Stimulated activated CD8-positive, alpha-beta memory T cell treated with anti-CD3 and anti-CD28 coated beads, Interleukin-2, amount 100 ng/mL, for 1 hour (primary cell): Measurements from ENCODE around the gene TFPI2.

Experiments used
- DNase-seq, 2 donors: peaks; one replicate each; pipeline ENCODE4 v3.0.0-alpha.2; 2020; ENCODE audit warnings: low read depth in 2 of 2

TFPI2 gene

DNA sequence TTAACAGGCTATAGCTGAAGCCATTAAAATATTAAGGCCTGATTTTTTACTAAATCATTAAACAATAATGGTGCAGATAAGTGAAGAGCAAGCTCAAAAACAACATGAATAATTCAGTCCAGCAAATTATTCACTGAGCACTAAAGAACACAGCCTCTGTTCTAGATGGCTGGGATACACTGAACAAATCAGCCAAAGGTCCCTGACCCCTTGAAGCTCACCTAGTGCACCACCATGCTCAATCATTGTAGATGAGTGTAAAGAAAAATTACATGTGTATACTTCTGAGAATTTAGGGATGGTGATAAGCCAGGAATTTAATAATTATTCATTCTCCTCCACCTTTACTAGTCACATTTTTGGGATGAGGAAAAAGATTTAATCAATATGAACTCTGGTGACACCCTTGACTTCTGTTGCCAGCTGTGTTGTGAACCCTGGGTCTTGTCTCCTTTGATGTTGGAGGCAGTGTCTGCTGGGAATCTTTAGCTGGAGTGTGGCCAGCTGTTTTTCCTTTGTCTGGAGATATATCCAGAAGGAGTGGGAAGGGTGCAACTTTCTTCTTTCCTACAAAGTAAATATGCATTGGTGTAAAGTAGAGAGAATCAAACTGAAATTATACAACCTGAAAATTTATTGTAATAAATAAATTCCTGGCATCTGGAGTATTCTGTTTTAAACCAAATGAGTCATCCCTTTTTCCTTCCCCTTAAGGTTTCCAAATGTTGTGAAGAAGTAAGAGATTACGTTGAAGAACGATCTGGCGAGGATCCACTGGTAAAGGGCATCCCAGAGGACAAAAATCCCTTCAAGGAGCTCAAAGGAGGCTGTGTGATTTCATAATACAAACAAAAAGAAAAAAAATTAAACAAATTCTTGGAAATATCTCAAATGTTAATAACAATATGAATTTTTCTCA, 19.8 kb upstream of the TFPI2 start:
- no peak for DNase-seq

DNA sequence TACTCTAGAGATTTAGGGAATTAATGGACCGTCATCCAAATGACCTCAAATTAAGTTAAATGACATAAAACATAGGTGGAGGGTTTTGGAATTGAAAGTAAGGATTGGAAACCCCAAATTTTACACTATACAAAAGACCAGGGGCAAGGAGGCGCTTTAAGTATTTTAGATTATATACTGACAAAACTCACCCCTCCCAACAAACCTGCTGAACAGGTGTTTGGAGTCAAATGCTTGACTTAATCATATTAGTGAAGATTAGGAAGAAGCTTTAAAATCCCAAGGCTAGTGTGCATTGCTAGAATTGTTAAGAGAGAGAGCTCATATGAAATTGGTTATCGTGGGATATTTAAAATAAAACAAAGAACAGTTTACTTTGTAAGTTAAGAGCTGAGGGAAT, 15.7 kb upstream of the TFPI2 start, which contains the start of gene GNGT1:
TSS of gene GNGT1 (plus strand) at position 301 of the 400 bp plus-strand sequence. CDS start 180 bp downstream, outside the sequence.
- no peak for DNase-seq

DNA sequence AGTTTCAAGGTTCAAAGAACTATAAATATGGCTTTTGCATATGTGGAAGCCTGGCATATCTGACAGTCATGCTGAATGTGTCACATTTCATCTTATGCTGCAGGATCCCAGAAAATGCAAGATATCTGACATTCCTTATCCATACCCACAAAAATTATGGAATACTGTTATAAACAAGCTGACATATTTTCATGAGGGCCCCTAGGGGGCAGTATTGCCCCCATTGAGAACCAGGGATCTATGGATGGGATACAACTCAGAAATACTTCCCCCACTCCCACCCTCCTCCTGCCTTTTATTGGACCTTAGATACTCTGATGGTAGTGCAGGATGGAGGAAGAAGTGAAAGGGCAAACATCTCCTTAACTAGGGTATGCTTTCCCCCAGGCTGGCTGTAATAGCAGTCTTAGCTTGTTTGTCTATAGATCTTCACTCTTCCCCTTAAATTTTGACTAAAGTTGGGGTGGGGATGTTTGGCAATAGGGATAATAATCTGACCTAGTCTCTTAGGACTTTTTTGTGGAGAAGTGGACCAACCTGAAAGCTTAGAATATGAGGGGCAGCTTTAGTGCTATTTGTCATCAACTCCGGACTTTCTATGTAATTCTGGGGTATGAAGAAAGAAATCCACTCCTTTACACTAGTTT, 12.3 kb upstream of the TFPI2 start:
- no peak for DNase-seq

DNA sequence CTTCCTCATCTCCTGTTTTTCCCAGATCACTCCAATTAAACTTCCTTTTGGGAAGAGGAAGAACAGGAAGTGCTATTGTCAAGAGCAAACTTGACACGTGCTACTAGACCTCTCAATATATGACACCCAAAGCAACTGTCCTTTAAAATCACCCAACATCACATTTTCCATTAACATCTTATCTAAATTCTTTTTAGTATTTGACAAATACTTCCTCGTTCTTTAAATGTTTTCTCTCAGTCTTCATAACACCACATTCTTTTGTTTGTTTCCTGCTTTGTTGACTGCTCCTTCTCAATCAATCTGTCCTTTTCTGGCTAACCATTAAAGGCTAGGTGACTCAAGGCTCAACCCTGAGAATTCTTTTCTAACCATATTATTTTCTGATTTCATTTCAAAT, 7.1 kb upstream of the TFPI2 start:
- DNase-seq = no peak

DNA sequence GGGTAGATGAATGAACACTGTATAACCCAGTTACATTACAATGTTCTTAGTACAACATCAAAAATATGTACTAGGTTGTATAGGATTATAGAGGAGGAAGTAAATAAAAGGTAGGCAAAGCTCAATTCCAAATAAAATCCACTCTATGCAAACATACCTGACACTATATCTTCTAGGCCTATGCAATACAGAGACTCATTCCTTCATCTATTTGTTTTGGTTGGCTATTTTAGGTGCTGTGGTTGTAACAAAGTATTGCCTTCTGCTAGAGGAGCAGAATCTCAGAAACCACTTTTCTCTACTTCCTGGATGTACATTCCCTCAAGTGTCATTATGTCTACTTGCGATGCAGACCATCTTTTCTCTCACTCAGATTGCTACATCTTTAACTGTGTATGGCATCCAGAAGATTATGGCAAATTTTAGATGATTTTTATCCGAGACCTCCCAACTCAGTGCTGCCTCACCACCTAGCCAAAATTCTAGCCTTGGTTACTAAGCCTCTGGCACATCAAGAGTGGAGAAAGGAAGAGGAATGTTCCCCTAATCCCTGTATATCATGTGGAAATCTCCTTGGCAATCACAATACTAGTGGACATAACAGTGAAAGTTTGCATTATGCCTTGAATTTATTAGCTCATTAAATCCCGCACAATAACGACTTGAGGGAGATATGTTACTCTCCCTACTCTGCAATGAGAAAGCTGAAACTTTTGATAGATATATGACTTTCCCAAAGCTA, 5.5 kb upstream of the TFPI2 start:
- no peak for DNase-seq

DNA sequence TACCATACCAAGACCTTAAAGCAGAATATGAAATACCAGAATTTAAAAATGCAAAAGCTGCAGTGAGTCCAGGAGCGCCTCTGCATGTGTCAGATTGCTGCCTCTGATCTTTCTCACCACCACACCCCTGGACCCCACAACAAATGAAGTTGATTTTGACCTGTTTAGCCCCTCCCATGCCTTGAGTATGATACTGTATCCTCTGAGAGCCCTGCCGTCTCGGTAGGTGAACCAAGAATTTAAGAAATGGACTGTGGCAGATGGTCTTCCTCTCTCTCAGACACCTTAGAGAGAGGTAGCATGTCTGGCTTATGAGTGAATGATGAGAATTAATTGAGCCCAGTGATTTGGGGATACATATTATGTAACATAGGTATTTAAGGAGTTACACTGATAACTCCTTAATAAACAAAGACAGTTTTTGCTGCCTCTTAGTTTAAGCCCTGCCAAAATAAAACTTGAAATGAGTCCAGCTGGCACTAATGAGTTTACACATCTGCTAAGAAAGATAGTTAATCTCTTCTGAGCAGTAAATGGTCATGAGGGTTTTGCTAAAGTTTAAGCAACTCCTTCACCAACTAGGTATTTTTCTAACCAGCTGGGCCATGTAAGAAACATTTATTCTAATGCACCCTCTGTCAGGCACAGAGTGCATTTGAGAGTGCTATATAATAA, 4.5 kb upstream of the TFPI2 start:
- DNase-seq = no peak

DNA sequence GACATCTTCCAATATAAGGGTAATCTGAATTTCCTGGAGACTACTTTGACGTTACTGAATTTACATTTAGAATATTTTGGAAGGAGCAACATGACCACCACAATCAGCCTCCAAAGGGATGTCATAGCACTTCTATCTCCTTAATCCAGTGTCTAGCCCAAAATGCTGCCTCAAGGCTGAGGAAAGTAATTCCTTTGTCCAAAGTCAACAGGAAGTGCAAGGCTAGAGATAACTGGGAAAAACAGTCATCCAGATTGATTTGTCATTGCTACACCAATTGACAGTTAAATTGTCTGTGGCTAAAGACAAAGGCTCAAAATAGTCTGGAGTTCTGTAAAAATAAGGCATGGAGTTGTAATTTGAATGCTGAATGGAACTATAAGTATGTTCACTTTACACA, 3.9 kb upstream of the TFPI2 start:
- no peak for DNase-seq

DNA sequence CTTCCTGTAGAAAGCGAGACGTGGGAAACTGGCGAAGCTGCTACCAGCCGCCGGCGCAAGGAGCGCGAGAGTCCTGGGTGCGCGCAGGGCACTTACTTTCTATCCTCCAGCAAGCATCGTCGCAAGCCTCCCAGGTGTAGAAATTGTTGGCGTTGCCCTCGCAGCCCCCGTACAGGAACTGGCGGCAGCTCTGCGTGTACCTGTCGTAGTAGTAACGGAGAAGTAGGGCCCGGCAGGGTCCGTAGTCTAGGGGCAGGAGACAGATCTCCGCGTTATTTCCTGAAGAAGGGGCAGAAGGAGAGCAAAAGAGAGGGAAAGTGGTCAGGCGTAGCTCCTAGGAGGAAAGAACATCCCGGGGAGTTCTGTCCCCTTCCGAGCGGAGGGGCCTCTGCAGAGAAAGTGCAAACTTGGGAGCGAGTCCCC, 501 bp downstream of the TFPI2 start:
- DNase-seq = no peak

DNA sequence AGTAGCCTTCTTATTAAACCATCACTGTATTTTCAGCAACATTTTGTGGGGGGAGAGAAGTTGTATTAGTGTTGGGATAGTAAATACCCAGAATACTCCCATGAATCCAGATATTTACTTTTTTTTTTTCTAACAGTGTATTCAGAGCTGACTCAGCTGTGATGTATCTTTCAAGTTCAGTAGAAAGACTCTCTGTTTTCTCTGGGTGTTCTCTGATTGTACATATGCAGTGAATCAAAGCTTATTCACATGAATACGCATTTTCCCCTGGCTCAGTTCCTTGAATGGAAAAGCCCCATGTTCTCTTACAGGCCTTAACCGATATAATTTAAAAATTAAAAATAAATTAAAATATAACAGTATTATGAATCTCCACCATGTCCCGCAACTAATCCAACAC, 1.3 kb downstream of the TFPI2 start:
- no peak for DNase-seq

DNA sequence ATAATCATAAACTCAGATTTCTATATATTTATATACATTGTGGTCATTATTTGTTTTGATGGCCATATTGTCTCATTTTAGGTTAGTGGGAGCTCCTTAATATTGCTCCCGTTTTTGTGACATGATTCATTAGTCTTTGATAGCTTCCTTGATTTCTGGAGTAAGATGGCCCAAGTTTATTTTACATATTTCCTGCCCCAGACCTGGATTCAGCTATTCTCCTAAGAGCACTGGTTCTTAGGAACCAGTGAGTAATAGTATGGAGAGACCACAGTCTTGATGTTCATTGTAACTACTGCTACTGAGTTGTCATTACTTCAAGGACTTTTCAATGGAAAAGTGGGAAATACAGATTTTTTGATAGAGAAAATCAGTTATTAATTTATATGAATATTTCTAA, 6.0 kb downstream of the TFPI2 start:
- DNase-seq = no peak

DNA sequence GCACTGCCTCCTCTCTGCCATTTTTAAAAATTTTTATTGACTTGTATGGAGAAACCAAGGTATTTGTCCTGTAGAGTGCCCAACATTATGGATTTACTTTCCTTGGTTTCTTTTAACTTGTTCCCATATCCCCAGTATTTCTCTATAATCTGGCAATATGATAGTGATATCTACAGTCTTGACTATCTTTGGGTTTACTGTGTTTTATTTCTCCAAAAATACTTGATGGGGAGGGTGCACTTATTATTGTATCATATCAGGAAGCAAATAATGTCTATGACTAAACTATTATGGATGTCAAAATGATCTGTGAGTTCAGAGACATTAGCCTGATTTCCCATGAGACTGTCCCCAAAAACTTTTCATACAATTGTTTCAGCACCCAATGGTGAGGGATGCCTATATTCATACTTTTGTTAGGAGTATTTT, 6.6 kb downstream of the TFPI2 start:
- DNase-seq = no peak

DNA sequence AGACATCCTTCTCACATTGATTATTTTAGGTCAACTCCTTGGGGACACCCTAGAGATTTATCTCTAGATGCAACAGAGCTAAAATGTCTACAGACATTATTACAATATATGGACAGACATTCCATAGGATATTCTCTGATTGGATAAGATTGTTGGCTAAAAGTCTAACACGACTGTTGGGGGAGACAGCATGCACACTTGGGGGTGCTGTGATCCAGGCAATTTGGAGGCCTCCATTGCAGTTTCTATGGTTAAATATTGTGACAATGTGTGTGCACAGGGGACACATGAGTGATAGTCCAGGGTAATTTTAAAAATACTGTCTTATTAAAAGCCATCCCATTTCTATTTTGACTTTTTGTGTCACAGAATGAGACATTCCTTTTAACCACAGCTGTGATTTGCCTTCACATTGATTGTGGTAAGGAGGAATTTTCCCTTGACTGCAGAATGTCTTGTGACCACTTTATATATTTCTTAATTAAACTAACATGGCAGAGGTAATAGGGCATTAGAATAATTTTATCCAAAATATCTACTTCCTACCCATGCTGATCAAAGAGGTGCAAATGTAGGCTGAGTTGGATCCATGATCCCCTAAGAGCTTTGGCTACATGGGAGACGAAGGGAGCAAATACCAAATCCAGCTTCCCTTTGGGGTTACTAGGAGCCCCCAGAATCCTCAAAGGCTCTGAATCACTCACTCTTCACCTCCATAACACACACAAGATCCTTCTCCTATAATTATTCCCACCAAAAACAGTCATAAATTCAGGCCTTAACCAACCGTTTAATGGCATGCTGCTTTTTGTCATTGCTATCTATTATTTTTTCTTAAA, 7.3 kb downstream of the TFPI2 start:
- DNase-seq = no peak

DNA sequence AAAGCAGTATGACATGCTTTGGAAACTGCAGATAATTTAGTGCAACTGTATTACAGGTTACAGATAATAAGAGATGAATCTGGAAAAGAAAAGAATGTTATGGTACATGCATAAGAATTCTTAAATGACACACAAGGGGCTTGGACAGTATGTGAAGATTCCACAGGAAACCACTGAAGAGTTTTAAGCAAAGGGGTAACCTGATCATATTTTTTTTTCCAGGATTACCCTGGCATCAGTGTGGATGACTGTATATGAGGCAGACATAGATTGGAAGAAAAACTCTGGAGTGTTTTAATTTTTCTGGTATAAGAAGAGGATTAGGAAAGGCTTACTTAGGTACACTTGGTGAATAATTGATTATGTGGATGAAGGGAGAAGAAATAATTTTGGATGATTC, 8.1 kb downstream of the TFPI2 start:
- DNase-seq = no peak

DNA sequence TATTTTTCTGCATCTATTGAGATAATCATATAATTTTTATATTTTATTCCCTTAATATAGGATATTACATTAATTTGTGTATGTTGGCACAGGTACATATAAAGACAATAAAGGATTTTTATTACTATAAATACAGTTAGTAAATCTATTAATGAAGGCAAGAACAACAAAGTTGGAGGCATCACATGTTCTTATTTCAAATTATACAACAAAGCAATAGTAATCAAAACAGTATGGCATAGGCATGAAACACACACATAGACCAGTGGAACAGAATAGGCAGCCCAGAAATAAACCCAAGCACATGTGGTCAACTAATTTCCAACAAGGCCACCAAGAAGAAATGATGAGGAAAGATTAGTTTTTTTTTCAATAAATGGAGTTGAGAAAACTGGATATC, 11.2 kb downstream of the TFPI2 start:
- DNase-seq = no peak

DNA sequence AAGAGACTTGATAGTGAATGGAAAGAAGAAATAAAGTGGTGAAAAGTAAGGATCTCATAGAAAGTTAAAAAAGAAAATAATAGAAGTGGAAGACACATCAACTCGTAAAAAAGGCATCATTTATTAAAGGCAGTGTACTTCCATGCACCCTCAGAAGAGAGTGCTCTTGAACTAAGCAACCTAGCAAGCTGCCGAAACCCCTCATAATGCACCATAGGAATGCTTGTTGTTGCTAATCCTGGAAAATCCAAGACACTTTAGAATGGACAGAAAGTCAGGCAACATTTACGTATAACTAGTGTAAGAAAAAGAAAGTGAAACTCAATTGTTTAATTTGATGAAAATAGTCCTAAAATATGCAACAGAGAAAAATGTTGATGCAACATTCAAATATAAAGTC, 12.8 kb downstream of the TFPI2 start:
- no peak for DNase-seq

DNA sequence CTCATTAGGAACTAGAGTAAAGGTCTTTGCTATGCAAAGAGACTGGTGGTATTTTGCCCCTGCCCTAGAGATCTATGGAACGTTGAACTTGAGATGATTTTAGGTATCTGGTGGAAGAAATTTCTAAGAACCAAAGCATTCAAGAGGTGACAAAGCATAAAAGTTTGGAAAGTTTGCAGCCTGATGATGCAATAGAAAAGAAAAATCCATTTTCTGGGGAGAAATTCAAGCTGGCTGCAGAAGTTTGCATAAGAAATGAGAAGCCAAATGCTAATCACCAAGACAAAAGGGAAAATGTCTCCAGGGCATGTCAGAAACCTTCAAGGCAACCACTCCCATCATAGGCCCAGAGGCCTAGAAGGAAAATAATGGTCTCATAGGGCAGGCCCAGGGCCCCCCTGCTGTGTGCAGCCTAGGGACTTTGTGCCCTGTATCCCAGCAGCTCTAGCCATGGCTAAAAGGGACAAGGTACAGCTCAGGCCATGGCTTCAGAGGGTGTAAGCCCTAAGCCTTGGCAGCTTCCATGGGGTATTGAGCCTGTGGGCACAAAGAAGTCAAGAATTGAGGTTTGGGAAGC, 16.5 kb downstream of the TFPI2 start:
- no peak for DNase-seq

DNA sequence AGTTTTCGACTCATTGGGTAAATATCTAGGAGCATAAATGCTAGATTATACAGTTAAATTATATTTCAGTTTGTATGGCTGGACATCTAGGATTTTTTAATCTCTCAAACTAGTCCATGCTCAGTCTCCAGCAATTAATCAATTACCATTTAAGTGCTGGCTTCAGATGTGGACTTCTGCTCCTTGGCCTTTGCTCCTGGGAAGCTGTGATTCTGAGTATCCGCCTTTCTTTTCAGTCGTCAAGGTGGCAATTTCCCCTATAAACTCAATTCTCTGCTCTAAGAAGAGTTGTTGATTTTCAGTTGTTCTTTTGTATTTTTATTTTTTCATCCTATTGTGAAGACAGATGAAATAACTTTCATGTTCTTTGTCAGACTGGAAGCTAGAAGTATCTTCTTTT, 23.7 kb downstream of the TFPI2 start:
- DNase-seq = no peak

DNA sequence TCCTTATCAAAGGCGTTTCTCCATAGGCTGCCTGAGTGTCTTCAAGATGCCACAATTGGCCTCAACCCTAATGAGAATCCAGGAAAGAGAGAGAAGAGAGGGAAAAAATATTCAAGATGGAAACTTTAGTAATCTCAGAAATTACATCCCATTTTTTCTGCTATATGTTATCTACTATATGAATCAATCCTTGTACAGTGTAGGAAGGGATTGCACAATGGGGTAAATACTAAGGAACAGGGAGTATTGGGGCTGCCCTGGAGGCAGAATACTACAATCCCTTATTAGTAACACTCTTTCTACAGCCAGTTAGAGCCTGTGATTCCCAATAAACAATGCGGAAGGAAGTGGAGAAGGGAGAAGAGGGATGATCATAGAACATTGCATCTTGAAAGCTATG, 27.9 kb downstream of the TFPI2 start:
- DNase-seq = no peak

DNA sequence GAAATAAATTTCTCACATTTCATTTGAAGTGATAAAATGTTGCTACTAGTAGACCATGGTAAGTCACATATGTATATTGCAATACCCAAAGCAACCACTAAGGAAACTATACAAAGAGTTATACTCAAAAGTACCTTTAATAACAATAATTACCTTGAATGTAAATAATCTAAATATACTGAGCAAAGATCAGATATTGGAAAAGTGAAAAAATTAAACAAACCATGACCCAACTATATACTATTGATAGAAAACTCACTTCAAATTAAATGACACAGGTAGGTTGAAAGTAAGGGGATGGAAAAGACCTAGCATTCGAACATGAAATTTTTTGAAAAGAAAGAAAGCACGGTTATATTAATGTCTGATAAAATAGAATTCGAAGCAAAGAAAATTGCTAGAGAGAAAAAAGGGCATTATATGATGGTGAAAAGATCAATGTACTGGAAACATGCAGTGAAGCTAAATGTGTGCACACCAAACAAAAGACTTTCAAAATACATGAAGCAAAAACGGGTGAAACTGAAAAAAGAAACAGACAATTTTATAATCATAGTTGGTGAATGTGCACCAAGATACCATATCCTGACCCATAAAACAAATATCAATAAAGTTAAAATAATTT, 29.1 kb downstream of the TFPI2 start:
- DNase-seq = no peak

DNA sequence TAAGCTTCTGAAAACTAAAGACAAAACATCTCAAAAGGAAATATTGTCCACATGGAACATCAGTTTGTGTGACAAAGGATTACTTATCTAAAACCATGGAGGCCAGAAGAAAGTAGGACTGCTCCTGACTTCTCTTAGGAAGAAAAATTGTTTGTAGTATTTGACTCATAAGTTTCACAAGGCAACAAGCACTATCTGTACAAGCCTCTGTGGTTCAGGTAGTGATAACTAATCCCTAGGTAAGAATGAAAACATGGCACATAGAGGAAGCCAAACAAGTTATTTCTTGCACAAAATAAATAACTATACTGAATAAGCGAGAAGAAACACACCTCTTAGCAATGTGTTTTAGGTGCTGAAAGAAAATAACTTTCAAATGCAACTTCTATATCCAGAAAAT, 30.3 kb downstream of the TFPI2 start:
- DNase-seq = no peak
